Measurements from ENCODE around the gene GAREM2.

The GAREM2 gene

DNA sequence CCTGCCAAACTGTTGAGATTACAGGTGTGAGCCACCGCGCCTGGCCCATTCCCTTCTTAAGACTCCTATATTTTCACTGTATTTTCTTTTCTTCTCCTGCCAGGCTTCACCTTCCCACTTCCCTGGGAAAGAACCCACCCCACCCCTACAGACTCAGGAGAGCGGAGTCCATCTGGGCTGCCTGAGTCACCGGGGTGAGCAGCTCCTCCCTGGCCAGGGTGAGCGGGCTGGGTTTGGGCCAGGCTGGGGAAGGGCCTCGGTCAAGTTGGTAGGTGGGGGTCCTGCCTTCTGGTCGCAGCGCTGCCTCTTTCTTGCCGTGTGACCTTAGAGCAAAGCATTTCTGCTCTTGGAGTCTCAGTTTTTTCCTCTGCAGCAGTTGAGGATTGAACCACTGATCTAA, 2.1 kb upstream of the GAREM2 start:
- no peak for DNase-seq

- DNase-seq = no peak
These were observed 558 bp upstream of the GAREM2 start for GRCh38 chr2:26172189-26172870.

GRCh38 chr2:26173776-26174482, 1.0 kb downstream of the GAREM2 start:
- DNase-seq = no peak

DNA sequence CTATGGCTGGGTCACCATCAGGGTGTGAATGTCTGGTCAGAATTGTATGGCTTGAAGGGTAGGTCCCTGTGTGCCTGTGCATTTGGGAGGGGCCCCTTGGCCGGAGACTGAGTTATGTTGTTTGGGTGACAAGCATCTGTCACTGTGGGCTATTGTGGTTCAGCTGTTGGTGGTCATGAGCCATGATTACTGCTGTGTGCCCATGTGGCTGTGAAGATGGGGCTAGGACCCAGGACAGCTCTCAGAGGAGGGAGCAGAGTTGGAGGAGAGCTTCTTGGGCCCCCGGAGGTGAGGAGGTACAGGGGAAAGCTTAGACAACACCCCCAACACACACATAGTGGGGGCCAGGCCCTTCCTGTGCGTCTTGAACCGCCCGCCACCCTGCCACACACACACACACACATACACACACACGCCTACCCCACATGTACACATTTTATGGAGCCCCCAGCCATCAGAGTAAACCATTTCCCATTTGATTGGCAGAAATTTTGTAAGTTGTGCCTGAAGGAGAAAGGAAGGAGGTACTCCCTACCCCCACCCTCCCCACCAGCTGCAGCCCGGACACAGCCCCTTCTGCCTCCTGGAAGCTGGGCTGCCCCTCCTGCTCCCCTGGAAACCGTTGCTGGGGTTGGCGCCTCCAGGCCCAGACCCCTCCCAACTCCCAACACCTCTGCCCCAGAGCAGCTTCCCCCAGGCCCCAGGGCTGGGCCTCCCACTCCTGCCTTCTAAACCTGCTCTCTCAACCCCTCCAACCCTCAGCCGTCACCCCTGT, 2.0 kb downstream of the GAREM2 start:
- no peak for DNase-seq

- no peak for DNase-seq
These were observed 2.8 kb downstream of the GAREM2 start for GRCh38 chr2:26175466-26176278.

DNA sequence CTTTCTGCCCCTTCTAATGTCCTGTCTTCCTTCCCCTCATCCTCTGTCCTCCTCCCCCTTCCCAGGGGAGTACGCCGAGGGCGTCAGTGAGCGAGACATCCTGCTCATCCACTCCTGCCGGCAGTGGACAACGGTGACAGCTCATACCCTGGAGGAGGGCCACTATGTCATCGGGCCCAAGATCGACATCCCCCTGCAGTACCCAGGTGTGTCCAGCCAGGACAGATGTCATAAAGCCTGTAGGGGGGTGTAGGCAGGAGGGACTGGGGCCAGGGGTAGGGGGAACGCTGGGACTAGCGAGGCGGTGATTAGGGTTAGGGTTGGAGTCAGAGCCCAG, 3.4 kb downstream of the GAREM2 start:
- no peak for DNase-seq

- DNase-seq = no peak
These were observed 4.2 kb downstream of the GAREM2 start for GRCh38 chr2:26177122-26177521.

- no peak for DNase-seq
These were observed 5.4 kb downstream of the GAREM2 start for GRCh38 chr2:26178246-26178645.

GRCh38 chr2:26178746-26179436, 6.0 kb downstream of the GAREM2 start:
- peak; percentile 20 for DNase-seq

GRCh38 chr2:26179446-26179913, 6.6 kb downstream of the GAREM2 start:
- DNase-seq = no peak

DNA sequence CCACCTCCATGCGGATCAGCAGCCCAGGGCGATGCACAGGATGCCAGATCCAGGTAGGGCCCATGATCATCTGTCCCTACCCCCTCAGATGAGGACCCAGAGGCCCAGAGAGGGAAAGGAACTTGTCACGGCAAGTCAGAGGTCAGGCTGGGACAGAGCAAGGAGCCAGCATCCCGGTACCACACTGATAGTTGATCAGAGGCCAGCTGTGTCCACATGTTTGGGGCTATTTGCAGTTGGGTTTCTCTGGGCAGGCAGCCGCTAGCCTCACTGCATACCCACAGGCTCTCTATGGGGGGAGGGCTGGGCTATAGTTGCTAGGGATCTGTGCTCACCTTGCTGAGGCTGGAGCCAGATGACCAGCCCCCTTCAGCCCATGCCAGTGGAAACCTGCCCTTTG, 9.6 kb downstream of the GAREM2 start:
- DNase-seq = no peak

- no peak for DNase-seq
These were observed 10.2 kb downstream of the GAREM2 start for GRCh38 chr2:26182887-26183630.

DNA sequence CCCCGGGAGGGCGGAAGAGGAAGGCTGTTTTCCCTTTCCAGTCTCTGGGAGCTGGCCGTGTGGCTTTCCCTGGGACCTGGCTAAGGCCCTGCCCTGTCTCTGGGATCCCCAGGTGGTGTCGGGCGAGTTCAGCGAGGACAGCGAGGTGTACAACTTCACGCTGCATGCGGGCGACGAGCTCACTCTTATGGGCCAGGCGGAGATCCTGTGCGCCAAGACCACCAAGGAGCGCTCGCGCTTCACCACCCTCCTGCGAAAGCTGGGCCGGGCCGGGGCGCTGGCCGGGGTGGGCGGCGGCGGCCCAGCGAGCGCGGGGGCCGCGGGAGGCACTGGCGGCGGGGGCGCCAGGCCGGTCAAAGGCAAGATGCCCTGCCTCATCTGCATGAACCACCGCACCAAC, 11.2 kb downstream of the GAREM2 start:
- DNase-seq = no peak

GRCh38 chr2:26184555-26185303, 11.8 kb downstream of the GAREM2 start:
- peak; percentile 83 for DNase-seq

GRCh38 chr2:26185304-26185928, 12.5 kb downstream of the GAREM2 start:
- no peak for DNase-seq

- no peak for DNase-seq
These were observed 13.3 kb downstream of the GAREM2 start for GRCh38 chr2:26185954-26186770.

DNA sequence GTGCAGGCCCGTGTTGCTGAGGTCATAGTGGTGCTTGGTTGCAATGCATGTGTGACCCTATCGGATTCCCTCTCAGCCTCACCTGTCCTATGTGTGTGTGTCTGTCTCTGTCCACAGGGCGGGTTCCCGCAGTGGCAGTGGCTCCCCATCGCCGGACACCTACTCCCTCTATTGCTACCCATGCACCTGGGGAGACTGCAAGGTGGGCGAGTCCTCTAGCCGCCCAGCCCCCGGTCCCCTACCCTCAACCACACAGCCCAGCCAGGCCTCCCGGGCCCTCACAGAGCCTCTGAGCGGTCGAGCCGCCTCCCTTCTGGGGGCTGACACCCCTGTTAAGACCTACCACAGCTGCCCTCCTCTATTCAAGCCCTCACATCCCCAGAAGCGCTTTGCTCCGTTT, 14.2 kb downstream of the GAREM2 start:
- DNase-seq = no peak

GRCh38 chr2:26187537-26188104, 14.7 kb downstream of the GAREM2 start:
- no peak for DNase-seq

- DNase-seq = no peak
These were observed 16.2 kb downstream of the GAREM2 start for GRCh38 chr2:26189123-26189522.

Measured in fibroblast of skin of right biceps (primary cell).